ENCODE measurements around the gene GNA14.

Gene GNA14

GRCh38 chr9:77534376-77535057, 113.6 kb downstream of the GNA14 start:
- DNase-seq (ENCODE audit: low spot score) = no peak

- no peak for DNase-seq (ENCODE audit: low spot score)
Observed at GRCh38 chr9:77533671-77534070, 114.5 kb downstream of the GNA14 start.

GRCh38 chr9:77532607-77533006, 115.5 kb downstream of the GNA14 start:
- no peak for DNase-seq (ENCODE audit: low spot score)

- no peak for DNase-seq (ENCODE audit: low spot score)
Observed at GRCh38 chr9:77531400-77531799, 116.7 kb downstream of the GNA14 start.

GRCh38 chr9:77523891-77524290, 124.2 kb downstream of the GNA14 start:
- no peak for DNase-seq (ENCODE audit: low spot score)

- no peak for DNase-seq (ENCODE audit: low spot score)
Observed at GRCh38 chr9:77521091-77521490, 127.0 kb downstream of the GNA14 start.

- DNase-seq (ENCODE audit: low spot score) = peak; percentile 69
Observed at GRCh38 chr9:77518688-77519087, 129.4 kb downstream of the GNA14 start.

- DNase-seq (ENCODE audit: low spot score) = no peak
Observed at GRCh38 chr9:77516781-77517180, 131.3 kb downstream of the GNA14 start.

- no peak for DNase-seq (ENCODE audit: low spot score)
Observed at GRCh38 chr9:77514886-77515711, 133.0 kb downstream of the GNA14 start.

- no peak for DNase-seq (ENCODE audit: low spot score)
Observed at GRCh38 chr9:77513457-77513856, 134.7 kb downstream of the GNA14 start.

GRCh38 chr9:77512876-77513275, 135.2 kb downstream of the GNA14 start:
- no peak for DNase-seq (ENCODE audit: low spot score)

- peak; percentile 82 for DNase-seq (ENCODE audit: low spot score)
Observed at GRCh38 chr9:77511525-77511924, 136.6 kb downstream of the GNA14 start.

GRCh38 chr9:77510666-77511065, 137.5 kb downstream of the GNA14 start:
- peak; percentile 48 for DNase-seq (ENCODE audit: low spot score)

GRCh38 chr9:77508396-77508795, 139.7 kb downstream of the GNA14 start:
- DNase-seq (ENCODE audit: low spot score) = no peak

GRCh38 chr9:77507212-77507961, 140.7 kb downstream of the GNA14 start:
- no peak for DNase-seq (ENCODE audit: low spot score)

GRCh38 chr9:77505232-77505631, 142.9 kb downstream of the GNA14 start:
- no peak for DNase-seq (ENCODE audit: low spot score)

- DNase-seq (ENCODE audit: low spot score) = no peak
Observed at GRCh38 chr9:77502568-77502967, 145.6 kb downstream of the GNA14 start.

- no peak for DNase-seq (ENCODE audit: low spot score)
Observed at GRCh38 chr9:77498891-77499290, 149.2 kb downstream of the GNA14 start.

GRCh38 chr9:77497322-77498198, 150.6 kb downstream of the GNA14 start:
- DNase-seq (ENCODE audit: low spot score) = peak; percentile 77

GRCh38 chr9:77495834-77496671, 152.1 kb downstream of the GNA14 start:
- DNase-seq (ENCODE audit: low spot score) = no peak

All from SK-N-DZ (cell line).